ENCODE results near the gene SSBP3. TPM values are rescaled to one million over a fixed set of nuclear protein-coding genes. Genes with fewer than 3 reads are reported as not detected.
A peak's percentile ranks its signal among the peaks of the same experiment; 100 is the strongest.

SSBP3 gene
- total RNA-seq, 3 donors from 2014 or later (not counting 1 experiment from before 2014, with no cell fraction given): 162 to 224 (median 164) TPM

DNA sequence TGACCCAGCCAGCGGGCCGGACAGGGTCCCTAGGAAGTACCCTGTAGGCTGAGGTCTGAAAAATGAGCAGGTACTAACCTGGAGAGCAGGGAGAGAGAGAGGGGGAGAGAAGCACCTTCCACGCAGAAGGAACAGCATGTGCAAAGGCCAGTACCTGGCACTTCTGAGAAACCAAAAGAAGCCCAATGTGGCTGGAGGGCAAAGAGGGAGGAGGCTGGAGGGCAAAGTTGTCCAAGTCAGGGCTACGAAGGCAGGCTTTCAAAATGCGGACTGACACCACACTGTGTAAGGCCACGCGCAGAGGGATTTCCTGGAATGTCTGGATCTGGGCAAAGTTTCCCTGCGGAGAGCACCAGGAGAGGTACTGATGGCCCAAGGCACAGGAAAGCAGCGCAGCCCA, 64.4 kb downstream of the SSBP3 start:
- no peaks in the 10 kb centered on the region for H3K27me3 ChIP-seq (ENCODE audit: control insufficient read depth, insufficient read depth, low read length)
- Mint-ChIP-seq H3K4me1 (peaks cover 73 to 76% of the 10 kb centered on the region in 2 donors), H3K27me3 (ENCODE audit: low read depth in 2 of 2) (no peaks in the 10 kb centered on the region), H3K9me3 (no peaks in the 10 kb centered on the region), H3K4me3 (no peak overlapping the region), H3K27ac (peak overlapping the region; percentile 80 to 81), H3K36me3 (no peaks in the 10 kb centered on the region)
- TF ChIP-seq CTCF (IDR thresholded peaks at IDR 0.05): no peak
- WGBS (ENCODE audit: insufficient coverage): 95% methylated on average over 9 of the region's 9 CpGs
- DNase-seq: no peak
- no peaks in the 10 kb centered on the region for H3K9me3 ChIP-seq (ENCODE audit: control insufficient read depth, insufficient read depth, low read length)
- H3K4me1 ChIP-seq (ENCODE audit: control insufficient read depth, insufficient read depth, low read length): peaks cover 37% of the 10 kb centered on the region
- intact Hi-C loops (cut with micrococcal nuclease): no loop called here
- H3K4me3 ChIP-seq (ENCODE audit: low read length): no peak overlapping the region
- H3K27ac ChIP-seq (ENCODE audit: low read length): no peak overlapping the region
- no peaks in the 10 kb centered on the region for H3K36me3 ChIP-seq (ENCODE audit: control insufficient read depth, insufficient read depth, low read length)
- ATAC-seq: no peak

GRCh38 chr1:54340878-54341277, 65.3 kb downstream of the SSBP3 start:
- Histone ChIP-seq H3K4me3 (ENCODE audit: low read length) (no peak overlapping the region), H3K36me3 (ENCODE audit: control insufficient read depth, insufficient read depth, low read length) (no peaks in the 10 kb centered on the region), H3K27me3 (ENCODE audit: control insufficient read depth, insufficient read depth, low read length) (no peaks in the 10 kb centered on the region), H3K27ac (ENCODE audit: low read length) (no peak overlapping the region), H3K9me3 (ENCODE audit: control insufficient read depth, insufficient read depth, low read length) (no peaks in the 10 kb centered on the region), H3K4me1 (ENCODE audit: control insufficient read depth, insufficient read depth, low read length) (peaks cover 39% of the 10 kb centered on the region)
- Mint-ChIP-seq H3K27ac (peak overlapping the region; percentile 80 to 81), H3K4me3 (no peak overlapping the region), H3K4me1 (peaks cover 80 to 85% of the 10 kb centered on the region in 2 donors), H3K36me3 (no peaks in the 10 kb centered on the region), H3K9me3 (no peaks in the 10 kb centered on the region), H3K27me3 (ENCODE audit: low read depth in 2 of 2) (no peaks in the 10 kb centered on the region)
- DNase-seq (no peak), ATAC-seq (no peak)
- WGBS (ENCODE audit: insufficient coverage): 94% methylated on average over 5 of the region's 5 CpGs
- TF ChIP-seq CTCF (IDR thresholded peaks at IDR 0.05): no peak
- intact Hi-C loops (cut with micrococcal nuclease): no loop called here

GRCh38 chr1:54340434-54340833, 65.8 kb downstream of the SSBP3 start:
- TF ChIP-seq CTCF (IDR thresholded peaks at IDR 0.05): no peak
- Mint-ChIP-seq H3K27me3 (ENCODE audit: low read depth in 2 of 2) (no peaks in the 10 kb centered on the region), H3K4me1 (peaks cover 83 to 87% of the 10 kb centered on the region in 2 donors), H3K9me3 (no peaks in the 10 kb centered on the region), H3K36me3 (no peaks in the 10 kb centered on the region), H3K4me3 (no peak overlapping the region), H3K27ac (peak overlapping the region in 1 of 2 donors; percentile 81)
- WGBS (ENCODE audit: insufficient coverage): 90% methylated on average over 6 of the region's 6 CpGs
- no peaks in the 10 kb centered on the region for H3K27me3 ChIP-seq (ENCODE audit: control insufficient read depth, insufficient read depth, low read length)
- H3K4me1 ChIP-seq (ENCODE audit: control insufficient read depth, insufficient read depth, low read length): peaks cover 42% of the 10 kb centered on the region
- DNase-seq (no peak), ATAC-seq (no peak)
- intact Hi-C loops (cut with micrococcal nuclease): no loop called here
- H3K27ac ChIP-seq (ENCODE audit: low read length): no peak overlapping the region
- H3K36me3 ChIP-seq (ENCODE audit: control insufficient read depth, insufficient read depth, low read length): no peaks in the 10 kb centered on the region
- no peak overlapping the region for H3K4me3 ChIP-seq (ENCODE audit: low read length)
- H3K9me3 ChIP-seq (ENCODE audit: control insufficient read depth, insufficient read depth, low read length): no peaks in the 10 kb centered on the region

DNA sequence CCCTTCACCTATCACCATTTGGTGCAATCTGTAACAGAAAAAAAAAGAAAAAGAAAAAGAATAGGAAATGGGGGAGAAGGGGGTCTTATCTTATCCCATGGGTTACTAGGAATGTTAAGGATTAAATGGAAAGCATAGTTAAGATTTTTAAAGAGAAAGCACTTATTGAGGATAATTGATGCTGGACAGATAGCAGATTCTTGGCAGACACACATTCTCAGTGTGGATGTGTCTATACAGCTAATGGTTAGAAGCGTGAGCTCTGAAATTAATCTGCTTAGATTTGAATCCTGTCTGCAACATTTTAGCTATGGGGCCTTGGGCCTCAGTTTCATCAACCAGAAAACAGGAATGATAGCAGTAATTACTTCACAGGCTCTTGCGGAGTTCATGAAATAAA, 67.1 kb downstream of the SSBP3 start:
- no peaks in the 10 kb centered on the region for H3K9me3 ChIP-seq (ENCODE audit: control insufficient read depth, insufficient read depth, low read length)
- Mint-ChIP-seq H3K4me3 (no peak overlapping the region), H3K4me1 (peaks cover 83 to 89% of the 10 kb centered on the region in 2 donors), H3K27me3 (ENCODE audit: low read depth in 2 of 2) (no peaks in the 10 kb centered on the region), H3K36me3 (no peaks in the 10 kb centered on the region), H3K27ac (peak overlapping the region; percentile 81), H3K9me3 (no peaks in the 10 kb centered on the region)
- no peak for ATAC-seq
- H3K4me3 ChIP-seq (ENCODE audit: low read length): no peak overlapping the region
- intact Hi-C loops (cut with micrococcal nuclease): no loop called here
- no peak overlapping the region for H3K27ac ChIP-seq (ENCODE audit: low read length)
- H3K27me3 ChIP-seq (ENCODE audit: control insufficient read depth, insufficient read depth, low read length): no peaks in the 10 kb centered on the region
- H3K36me3 ChIP-seq (ENCODE audit: control insufficient read depth, insufficient read depth, low read length): no peaks in the 10 kb centered on the region
- DNase-seq: no peak
- WGBS (ENCODE audit: insufficient coverage): 100% methylated on average over 1 of the region's 2 CpGs
- H3K4me1 ChIP-seq (ENCODE audit: control insufficient read depth, insufficient read depth, low read length): peaks cover 42% of the 10 kb centered on the region
- no peak for TF ChIP-seq CTCF (IDR thresholded peaks at IDR 0.05)

Data from natural killer cell (primary cell).